Fibroblast of the aortic adventitia (primary cell): ENCODE measurements around the gene WSB2. TPM values are rescaled to one million over a fixed set of nuclear protein-coding genes. Genes with fewer than 3 reads are reported as not detected.
A peak's percentile ranks its signal among the peaks of the same experiment; 100 is the strongest.

Source experiments
- DNase-seq: peaks from one replicate; pipeline ENCODE4 v3.0.0-alpha.2; 2010; ENCODE audit warnings: low read depth
- H3K4me3 ChIP-seq: 2 replicates; pipeline ENCODE4 v1.5.1; 2011; ENCODE audit warnings: low read depth, mild to moderate bottlenecking, control low read depth, low read length, moderate library complexity
- CTCF ChIP-seq: IDR thresholded peaks from 2 replicates; pipeline ENCODE4 v1.5.1; 2011; ENCODE audit warnings: mild to moderate bottlenecking, low read length, control low read depth, inconsistent platforms; ENCODE audit not compliant: insufficient read depth
- total RNA-seq: library from RNA; depleted of rRNA; stranded (reverse); fragments of >200 nt; gene quantifications from 2 replicates; pipeline ENCODE4 v1.2.3, GENCODE V29; 2012; ENCODE audit warnings: low replicate concordance

The WSB2 gene
- total RNA-seq, 1 donor: 117 TPM

GRCh38 chr12:118016424-118017264, 44.3 kb downstream of the WSB2 start, which contains the start of gene RFC5:
RFC5 (plus strand) TSS chr12:118016703; CDS start chr12:118016828, 125 bp downstream.
- DNase-seq: peak; percentile 94
- TF ChIP-seq CTCF: no peak
- peak within 1 kb of the TSS; percentile 96 for H3K4me3 ChIP-seq

GRCh38 chr12:118015944-118016343, 45.0 kb downstream of the WSB2 start:
- no peak for DNase-seq
- peak overlapping the region; percentile 49 for H3K4me3 ChIP-seq
- no peak for TF ChIP-seq CTCF

- H3K4me3 ChIP-seq: no peak overlapping the region
- no peak for DNase-seq
- TF ChIP-seq CTCF: no peak
Observed at GRCh38 chr12:118015306-118015705, 45.7 kb downstream of the WSB2 start.

- no peak for TF ChIP-seq CTCF
- DNase-seq: peak; percentile 52
- no peak overlapping the region for H3K4me3 ChIP-seq
Observed at GRCh38 chr12:118013283-118013682, 47.7 kb downstream of the WSB2 start.

- no peak for TF ChIP-seq CTCF
- H3K4me3 ChIP-seq: no peak overlapping the region
- no peak for DNase-seq
Observed at GRCh38 chr12:118011961-118012360, 49.0 kb downstream of the WSB2 start.

- no peak overlapping the region for H3K4me3 ChIP-seq
- no peak for DNase-seq
- TF ChIP-seq CTCF: no peak
Observed at GRCh38 chr12:118011377-118011776, 49.6 kb downstream of the WSB2 start.
